ENCODE data around the gene ITFG2. TPM values are rescaled to one million over a fixed set of nuclear protein-coding genes. Genes with fewer than 3 reads are reported as not detected.
"Not testable (repeated sequence)": the region's sequence is repeated elsewhere in the genome, so short reads cannot be mapped to it uniquely, and the experiment has no call there.

The ITFG2 gene
- total RNA-seq, 1 experiment from 2014 or later: 28.1 TPM

DNA sequence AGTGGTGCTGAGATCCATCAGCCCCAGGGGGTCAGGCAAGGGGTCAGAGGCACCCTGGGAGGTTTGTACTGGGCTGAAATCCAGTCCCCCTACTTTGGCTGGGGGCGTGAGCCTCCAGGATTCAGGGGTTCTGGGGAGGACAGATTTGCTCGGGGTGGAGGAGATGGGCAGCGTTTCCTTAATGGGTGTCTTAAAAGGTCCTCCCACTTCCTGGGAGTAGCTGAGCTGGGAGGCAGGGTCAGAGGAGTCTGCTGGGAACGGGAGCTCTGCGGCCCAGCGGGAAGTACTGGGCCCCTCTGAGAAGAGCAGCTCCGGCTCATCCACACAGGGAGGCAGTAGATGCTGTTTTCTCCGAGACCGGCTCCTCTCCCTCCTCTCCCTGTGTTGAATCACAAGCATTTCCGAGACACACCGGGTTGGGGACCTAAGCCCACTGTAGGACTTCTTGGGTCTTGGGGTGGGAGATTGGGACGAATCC is 46.5 kb downstream of the ITFG2 start:
- no peaks in the 10 kb centered on the region for H3K27me3 Mint-ChIP-seq (ENCODE audit: insufficient read depth, unreplicated experiment)
- intact Hi-C loops (cut with micrococcal nuclease): loop anchor here (10.0 kb wide), 1 partner anchor 176 kb away; no protein-coding TSS in a partner anchor
- no peak overlapping the region for H3K27ac Mint-ChIP-seq (ENCODE audit: low read depth, unreplicated experiment)
- no peak overlapping the region for H3K4me3 Mint-ChIP-seq (ENCODE audit: unreplicated experiment)
- H3K4me1 Mint-ChIP-seq (ENCODE audit: insufficient read depth, unreplicated experiment): no peaks in the 10 kb centered on the region
- no TSS peak for BruUV-seq (replicated peaks)
- peaks cover 31% of the 10 kb centered on the region for H3K36me3 Mint-ChIP-seq (ENCODE audit: insufficient read depth, unreplicated experiment)
- ChIA-PET CTCF (interaction anchor here (0.8 kb wide), 1 partner anchor 74 kb away, joined by 3 read pairs; no protein-coding TSS in a partner anchor), POLR2A (no interaction called here)
- TF ChIP-seq, protein P1, sequence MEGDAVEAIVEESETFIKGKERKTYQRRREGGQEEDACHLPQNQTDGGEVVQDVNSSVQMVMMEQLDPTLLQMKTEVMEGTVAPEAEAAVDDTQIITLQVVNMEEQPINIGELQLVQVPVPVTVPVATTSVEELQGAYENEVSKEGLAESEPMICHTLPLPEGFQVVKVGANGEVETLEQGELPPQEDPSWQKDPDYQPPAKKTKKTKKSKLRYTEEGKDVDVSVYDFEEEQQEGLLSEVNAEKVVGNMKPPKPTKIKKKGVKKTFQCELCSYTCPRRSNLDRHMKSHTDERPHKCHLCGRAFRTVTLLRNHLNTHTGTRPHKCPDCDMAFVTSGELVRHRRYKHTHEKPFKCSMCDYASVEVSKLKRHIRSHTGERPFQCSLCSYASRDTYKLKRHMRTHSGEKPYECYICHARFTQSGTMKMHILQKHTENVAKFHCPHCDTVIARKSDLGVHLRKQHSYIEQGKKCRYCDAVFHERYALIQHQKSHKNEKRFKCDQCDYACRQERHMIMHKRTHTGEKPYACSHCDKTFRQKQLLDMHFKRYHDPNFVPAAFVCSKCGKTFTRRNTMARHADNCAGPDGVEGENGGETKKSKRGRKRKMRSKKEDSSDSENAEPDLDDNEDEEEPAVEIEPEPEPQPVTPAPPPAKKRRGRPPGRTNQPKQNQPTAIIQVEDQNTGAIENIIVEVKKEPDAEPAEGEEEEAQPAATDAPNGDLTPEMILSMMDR (IDR thresholded peaks at IDR 0.05; ENCODE audit: unreplicated experiment): no peak
- no peak for DNase-seq (ENCODE audit: unreplicated experiment)
- no peaks in the 10 kb centered on the region for H3K9me3 Mint-ChIP-seq (ENCODE audit: unreplicated experiment)

DNA sequence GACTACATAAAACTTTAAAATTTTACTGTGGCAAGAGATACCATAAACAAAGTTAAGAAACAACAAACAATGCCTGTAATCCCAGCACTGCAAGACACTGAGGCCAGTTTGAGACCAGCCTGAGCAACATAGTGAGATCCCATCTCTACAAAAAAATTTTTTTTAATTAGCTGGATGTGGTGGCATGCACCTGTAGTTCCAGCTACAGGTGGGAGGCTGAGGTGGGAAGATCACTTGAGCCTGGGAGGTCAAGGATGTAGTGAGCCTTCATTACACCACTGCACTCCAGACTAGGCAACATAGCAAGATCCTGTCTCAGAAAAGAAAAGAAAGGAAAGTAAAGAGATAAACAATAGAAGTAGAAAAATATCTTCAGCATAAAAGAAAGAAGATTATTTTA is 47.7 kb downstream of the ITFG2 start:
- DNase-seq (ENCODE audit: unreplicated experiment): no peak
- Mint-ChIP-seq H3K4me3 (ENCODE audit: unreplicated experiment) (no peak overlapping the region), H3K9me3 (ENCODE audit: unreplicated experiment) (no peaks in the 10 kb centered on the region), H3K4me1 (ENCODE audit: insufficient read depth, unreplicated experiment) (no peaks in the 10 kb centered on the region), H3K36me3 (ENCODE audit: insufficient read depth, unreplicated experiment) (peaks cover 36% of the 10 kb centered on the region), H3K27ac (ENCODE audit: low read depth, unreplicated experiment) (peak overlapping the region; percentile 44), H3K27me3 (ENCODE audit: insufficient read depth, unreplicated experiment) (no peaks in the 10 kb centered on the region)
- ChIA-PET CTCF (no interaction called here), POLR2A (interaction anchor here (0.6 kb wide), 1 partner anchor 20 kb away, joined by 3 read pairs; no protein-coding TSS in a partner anchor)
- TF ChIP-seq, protein P1 (IDR thresholded peaks at IDR 0.05; ENCODE audit: unreplicated experiment): no peak
- intact Hi-C loops (cut with micrococcal nuclease): no loop called here
- no TSS peak for BruUV-seq (replicated peaks)

DNA sequence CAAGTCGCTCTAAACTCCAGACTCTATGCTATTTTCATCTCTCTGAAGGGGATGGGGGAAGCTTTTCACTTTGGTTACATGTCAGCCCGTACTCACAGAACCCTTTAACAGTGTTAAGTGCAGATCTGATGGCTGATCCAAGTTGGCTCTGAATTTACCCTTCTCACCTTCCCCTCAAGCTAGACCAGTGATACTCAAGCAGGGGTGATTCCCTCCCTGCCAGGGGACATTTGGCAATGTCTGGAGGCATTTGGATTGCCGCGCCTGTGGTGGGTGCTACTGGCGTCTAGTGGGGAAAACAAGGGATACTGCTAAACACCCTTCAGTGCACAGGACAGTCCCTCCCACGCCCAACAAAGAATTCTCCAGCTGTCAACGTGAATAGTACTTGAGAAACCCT is 50.4 kb downstream of the ITFG2 start:
- POLR2A ChIA-PET: interaction anchor here (1.0 kb wide), 1 partner anchor 8 kb away, joined by 4 read pairs; no protein-coding TSS in a partner anchor

DNA sequence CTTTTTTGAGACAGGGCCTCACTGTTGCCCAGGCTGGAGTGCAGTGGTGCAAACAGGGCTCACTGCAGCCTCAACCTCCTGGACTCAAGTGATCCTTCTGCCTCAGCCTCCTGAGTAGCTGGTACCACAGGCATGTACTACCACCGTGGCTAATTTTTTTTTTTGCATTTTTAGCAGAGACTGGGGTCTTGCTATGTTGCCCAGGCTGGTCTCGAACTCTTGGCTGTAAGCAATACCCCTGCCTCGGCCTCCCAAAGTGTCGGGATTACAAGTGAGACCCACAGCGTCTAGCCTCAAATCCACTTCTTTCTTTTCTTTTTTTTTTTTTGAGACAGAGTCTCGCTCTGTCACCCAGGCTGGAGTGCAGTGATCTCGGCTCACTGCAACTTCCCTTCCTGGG is 50.9 kb downstream of the ITFG2 start:
- H3K4me3 Mint-ChIP-seq (ENCODE audit: unreplicated experiment); DNase-seq (ENCODE audit: unreplicated experiment); H3K27ac Mint-ChIP-seq (ENCODE audit: low read depth, unreplicated experiment); H3K27me3 Mint-ChIP-seq (ENCODE audit: insufficient read depth, unreplicated experiment); BruUV-seq (replicated peaks); H3K9me3 Mint-ChIP-seq (ENCODE audit: unreplicated experiment); intact Hi-C loops (cut with micrococcal nuclease); H3K4me1 Mint-ChIP-seq (ENCODE audit: insufficient read depth, unreplicated experiment): not testable (repeated sequence)
- CTCF ChIA-PET: interaction anchor here (0.5 to 1.8 kb wide), 3 partner anchors 9 to 55 kb away, joined by 3 to 12 read pairs (median 3); no protein-coding TSS in a partner anchor
- peaks cover 56% of the 10 kb centered on the region for H3K36me3 Mint-ChIP-seq (ENCODE audit: insufficient read depth, unreplicated experiment)
- POLR2A ChIA-PET: interaction anchor here (1.0 kb wide), 1 partner anchor 9 kb away, joined by 4 read pairs; no protein-coding TSS in a partner anchor

More for the DNA sequence above, 50.4 kb downstream of the ITFG2 start:
- no peaks in the 10 kb centered on the region for H3K9me3 Mint-ChIP-seq (ENCODE audit: unreplicated experiment)
- no peaks in the 10 kb centered on the region for H3K4me1 Mint-ChIP-seq (ENCODE audit: insufficient read depth, unreplicated experiment)
- no peak for DNase-seq (ENCODE audit: unreplicated experiment)
- TF ChIP-seq, protein P1 (IDR thresholded peaks at IDR 0.05; ENCODE audit: unreplicated experiment): no peak
- CTCF ChIA-PET: no interaction called here
- no TSS peak for BruUV-seq (replicated peaks)
- peaks cover 54% of the 10 kb centered on the region for H3K36me3 Mint-ChIP-seq (ENCODE audit: insufficient read depth, unreplicated experiment)
- no peaks in the 10 kb centered on the region for H3K27me3 Mint-ChIP-seq (ENCODE audit: insufficient read depth, unreplicated experiment)
- intact Hi-C loops (cut with micrococcal nuclease): no loop called here
- no peak overlapping the region for H3K27ac Mint-ChIP-seq (ENCODE audit: low read depth, unreplicated experiment)
- no peak overlapping the region for H3K4me3 Mint-ChIP-seq (ENCODE audit: unreplicated experiment)
